Inflammatory macrophage treated with lipopolysaccharide for 4 hours (primary cell): ENCODE results near the gene PTPRG.
A peak's percentile ranks its signal among the peaks of the same experiment; 100 is the strongest.

ENCODE experiments used
- DNase-seq: peaks from one replicate; pipeline ENCODE4 v3.0.0-alpha.2; 2020

PTPRG gene

GRCh38 chr3:62332017-62332416 lies 770.6 kb downstream of the PTPRG start:
- no peak for DNase-seq

GRCh38 chr3:62332835-62333244 lies 771.5 kb downstream of the PTPRG start:
- peak; percentile 11 for DNase-seq

GRCh38 chr3:62335196-62335595 lies 773.8 kb downstream of the PTPRG start:
- no peak for DNase-seq

GRCh38 chr3:62343755-62344154 lies 782.4 kb downstream of the PTPRG start:
- no peak for DNase-seq
